ENCODE data around the gene CD276. TPM values are rescaled to one million over a fixed set of nuclear protein-coding genes. Genes with fewer than 3 reads are reported as not detected.

CD276 gene
- total RNA-seq, 1 experiment from 2014 or later, result 75.4 TPM

- TF ChIP-seq ZBTB33 (IDR thresholded peaks at IDR 0.05; ENCODE audit: extremely low read depth, insufficient replicate concordance, low read length) (no peak), SIN3A (IDR thresholded peaks at IDR 0.05; ENCODE audit: low read depth) (no peak)
Measured at GRCh38 chr15:73699249-73700040, 15.3 kb downstream of the CD276 start (continued).

GRCh38 chr15:73700041-73700842 lies 16.1 kb downstream of the CD276 start:
- intact Hi-C loops (cut with micrococcal nuclease), result loop anchor here (1.0 kb wide), 5 partner anchors 23 to 416 kb away; no protein-coding TSS in a partner anchor
- peak; percentile 87 to 97 (median 97) for TF ChIP-seq CTCF (IDR thresholded peaks at IDR 0.05 in 2 of 3, conservative IDR thresholded peaks at IDR 0.05 in 1 of 3; ENCODE audit: borderline replicate concordance in 1 of 3, insufficient read depth in 1 of 3, low read depth in 2 of 3, low read length in 2 of 3)
- peak; percentile 93 for TF ChIP-seq RAD21 (IDR thresholded peaks at IDR 0.05; ENCODE audit: low read depth)
- no peak for TF ChIP-seq ZNF274 (IDR thresholded peaks at IDR 0.05; ENCODE audit: low read depth, low read length)
- BruUV-seq (replicated peaks), result no TSS peak
- Histone ChIP-seq H4K20me1 (ENCODE audit: insufficient read depth) (no peaks in the 10 kb centered on the region), H3K9ac (ENCODE audit: low read length) (no peak overlapping the region), H3K27me3 (ENCODE audit: insufficient read depth, low read length) (no peaks in the 10 kb centered on the region), H3K9me3 (ENCODE audit: control insufficient read depth in 1 of 2, insufficient read depth in 1 of 2, low read depth in 1 of 2, low read length in 2 of 2) (no peaks in the 10 kb centered on the region), H3K4me1 (ENCODE audit: control insufficient read depth in 1 of 2, insufficient read depth in 2 of 2, low read length in 2 of 2) (peaks cover 0 to 18% of the 10 kb centered on the region in 2 experiments; a peak in 2 of 4 replicates), H3K4me2 (ENCODE audit: low read length) (no peak overlapping the region), H3K36me3 (ENCODE audit: control insufficient read depth in 1 of 2, insufficient read depth in 2 of 2, low read length in 2 of 2) (peaks cover 3 to 7% of the 10 kb centered on the region in 2 experiments; a peak in 2 of 4 replicates), H3K4me3 (replicated peaks in 1 of 2; ENCODE audit: low read depth in 1 of 2, low read length in 2 of 2) (no peak overlapping the region), H3K27ac (ENCODE audit: low read depth, low read length) (no peak overlapping the region), H2AFZ (ENCODE audit: low read depth, low read length, poor library complexity, severe bottlenecking) (no peak overlapping the region), H3K79me2 (ENCODE audit: insufficient read depth, low read length) (peaks cover 27% of the 10 kb centered on the region; the same call in 1 of the 2 replicates), H3K9me2 (ENCODE audit: insufficient read depth) (no peaks in the 10 kb centered on the region)
- DNase-seq (ENCODE audit: low read depth, low spot score) (peak; percentile 51), ATAC-seq (peak; percentile 72)
- RAD21 ChIA-PET (ENCODE audit: low non-redundant PET in 1 of 2, low total read pairs in 2 of 2, uncharacterized antibody in 2 of 2, unreplicated experiment in 2 of 2), result interaction anchor here (1.0 to 1.5 kb wide), 6 partner anchors 9 to 140 kb away, joined by 3 to 7 read pairs (median 5); no protein-coding TSS in a partner anchor
- CTCF ChIA-PET, result interaction anchor here (0.7 to 7.2 kb wide), 17 partner anchors 9 to 435 kb away, joined by 3 to 64 read pairs (median 3); partner anchors contain the start of gene NPTN
- POLR2A ChIA-PET, result interaction anchor here (0.5 kb wide), 1 partner anchor 734 kb away, joined by 4 read pairs; the partner anchor contains the start of gene SEMA7A

Data from HCT116 (cell line).